GM18868 (cell line): ENCODE results near the gene LCE2B.
"Not testable (repeated sequence)": the region's sequence is repeated elsewhere in the genome, so short reads cannot be mapped to it uniquely, and the experiment has no call there.

Source experiments
- ATAC-seq: cut with Tn5 transposase; IDR thresholded peaks from one replicate; pipeline ENCODE4 v1.9.1; 2021; ENCODE audit warnings: mild to moderate bottlenecking, moderate library complexity; ENCODE audit not compliant: unreplicated experiment

Gene LCE2B

DNA sequence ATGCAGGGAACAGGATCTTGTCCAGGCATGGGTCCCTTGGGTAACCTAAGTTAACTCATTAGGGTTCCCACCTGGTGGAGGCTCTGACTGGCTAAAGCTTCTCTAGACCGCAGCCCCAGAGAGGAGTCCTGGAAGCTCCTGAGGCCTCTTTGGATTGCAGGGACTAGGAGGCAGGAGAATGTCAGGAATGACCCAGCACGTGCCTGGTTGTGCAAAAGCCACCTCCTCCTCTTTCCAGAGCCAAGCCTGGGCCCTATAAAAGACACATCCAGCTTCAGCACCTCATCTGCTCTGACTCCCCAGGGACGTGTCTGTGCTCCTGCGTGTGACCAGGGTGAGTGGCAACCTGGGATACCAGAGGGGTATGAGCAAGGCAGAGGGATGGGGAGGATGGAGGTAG is at the start of gene LCE2B:
TSS of gene LCE2B (plus strand) at position 301 of the 400 bp plus-strand sequence. CDS start 721 bp downstream, outside the sequence.
- not testable (repeated sequence) for ATAC-seq

DNA sequence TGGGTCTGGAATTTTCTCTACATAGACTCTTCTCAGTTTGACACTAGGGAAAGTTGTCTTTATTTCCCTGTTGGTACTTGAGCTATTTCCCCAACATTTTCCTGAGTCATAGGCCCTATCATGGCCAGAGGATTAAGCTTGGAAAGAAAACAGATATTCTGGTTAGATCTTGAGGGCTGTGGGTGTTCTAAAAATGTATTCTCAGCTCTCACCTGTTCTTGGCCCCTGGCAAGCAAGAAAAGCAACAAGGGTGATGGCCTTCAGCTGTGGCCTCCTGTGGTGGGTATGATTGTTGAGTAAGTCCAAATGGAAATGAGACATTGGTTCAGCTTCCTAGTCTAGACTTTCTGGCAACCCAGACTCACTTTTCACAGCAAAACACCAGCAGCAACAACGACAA is 45.6 kb upstream of the LCE2B start:
- no peak for ATAC-seq

DNA sequence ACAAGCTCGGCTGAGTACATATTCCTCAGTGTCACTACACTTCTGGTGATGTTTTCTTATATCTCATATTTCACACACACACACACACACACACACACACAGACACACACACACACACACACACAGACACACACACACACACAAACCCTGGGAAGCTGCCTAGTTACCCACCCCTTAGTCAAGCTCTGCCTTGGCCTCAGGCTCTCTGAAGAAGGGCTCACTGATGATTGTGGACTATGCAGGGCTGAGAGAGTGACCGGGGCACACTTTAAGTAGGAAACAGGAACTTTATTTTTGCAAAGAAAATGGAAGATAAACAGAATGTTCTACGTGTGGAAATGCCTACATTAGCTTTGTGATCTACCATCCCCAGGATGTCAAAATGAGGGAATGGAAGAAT is 42.0 kb upstream of the LCE2B start:
- no peak for ATAC-seq

- no peak for ATAC-seq
These were observed 40.8 kb upstream of the LCE2B start for GRCh38 chr1:152645146-152645545.

DNA sequence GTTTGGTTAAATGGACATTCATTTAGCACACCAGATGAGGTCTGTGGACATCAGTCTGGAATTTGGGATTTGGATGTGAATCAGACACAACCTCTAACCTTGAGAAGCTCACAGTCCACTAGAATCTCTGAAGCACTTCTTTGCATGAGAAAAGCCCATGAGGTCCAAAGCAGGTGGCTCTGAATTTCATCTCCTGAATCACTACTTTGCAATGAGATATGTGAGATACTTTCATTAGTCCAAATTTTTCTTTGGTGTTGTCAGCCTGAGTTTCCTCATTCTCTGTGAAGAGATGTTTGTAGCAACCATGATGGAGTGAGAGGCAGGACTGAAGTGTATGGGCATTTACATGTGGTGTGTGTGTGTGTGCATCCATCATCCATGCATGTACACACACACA is 39.3 kb upstream of the LCE2B start:
- ATAC-seq, result no peak

DNA sequence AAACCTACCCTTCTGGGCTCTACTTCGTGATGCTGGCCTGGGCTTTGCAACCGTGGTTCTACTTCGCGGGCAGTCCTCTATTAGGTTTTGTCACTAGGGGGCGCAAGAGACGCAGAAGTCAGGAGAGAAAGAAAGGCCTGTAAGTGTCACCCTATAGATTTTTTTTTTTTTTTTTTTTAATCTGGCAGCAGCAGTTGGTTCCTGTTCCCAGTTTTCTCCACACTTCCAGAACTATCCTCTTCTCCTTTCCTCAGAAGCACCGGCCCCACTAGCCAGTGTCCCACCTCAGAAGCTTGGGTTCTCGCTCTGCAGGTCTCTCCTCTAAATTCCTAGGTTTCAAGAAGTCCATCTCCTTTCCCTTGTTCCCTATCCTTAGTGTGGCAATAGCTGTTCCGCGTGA is 31.8 kb upstream of the LCE2B start:
- ATAC-seq, result no peak

DNA sequence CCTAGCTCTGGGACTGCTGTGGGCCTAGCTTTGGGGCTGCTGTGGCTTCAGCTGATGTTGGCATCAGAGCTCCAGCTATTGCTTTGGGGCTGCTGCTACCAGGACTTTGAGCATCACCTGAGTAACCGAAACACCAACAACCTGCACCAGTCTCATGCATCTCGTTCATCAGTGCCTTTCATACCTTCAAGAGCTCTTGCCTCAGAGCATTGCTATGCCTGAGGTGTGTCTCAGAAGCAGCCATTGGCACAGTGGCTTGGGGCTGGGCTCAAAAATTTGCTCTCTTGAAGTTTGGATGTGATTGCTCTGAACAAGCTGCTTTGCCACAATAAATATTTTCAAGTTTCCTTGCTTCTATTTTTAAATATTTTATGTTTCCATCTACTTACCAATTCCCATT is 29.5 kb upstream of the LCE2B start:
- no peak for ATAC-seq

- ATAC-seq, result no peak
These were observed 28.2 kb upstream of the LCE2B start for GRCh38 chr1:152657677-152658076.

DNA sequence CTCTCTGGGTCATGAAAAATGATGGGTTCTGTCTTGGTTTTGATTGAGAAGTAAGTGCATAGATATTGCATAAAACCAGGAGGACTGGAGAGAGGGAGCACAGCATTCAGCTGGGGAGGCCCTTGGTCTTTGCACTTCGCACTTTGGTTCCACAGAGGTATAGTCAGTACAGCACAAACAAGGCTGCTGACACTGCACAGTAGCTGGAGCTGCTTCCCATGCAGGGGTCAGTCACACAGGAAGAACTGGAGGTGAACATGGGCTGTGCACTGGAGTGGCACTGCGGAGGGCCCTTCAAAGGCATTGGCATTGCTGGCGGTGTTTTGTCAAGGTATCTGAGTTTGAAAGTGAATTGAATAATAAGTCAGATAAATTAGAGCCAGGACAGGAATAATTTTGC is 27.3 kb upstream of the LCE2B start:
- ATAC-seq, result no peak

GRCh38 chr1:152663098-152663497 is 22.8 kb upstream of the LCE2B start, which contains the start of gene LCE2D:
Gene LCE2D (plus strand): TSS chr1:152663380. CDS start chr1:152664106, 726 bp downstream.
- ATAC-seq, result no peak

DNA sequence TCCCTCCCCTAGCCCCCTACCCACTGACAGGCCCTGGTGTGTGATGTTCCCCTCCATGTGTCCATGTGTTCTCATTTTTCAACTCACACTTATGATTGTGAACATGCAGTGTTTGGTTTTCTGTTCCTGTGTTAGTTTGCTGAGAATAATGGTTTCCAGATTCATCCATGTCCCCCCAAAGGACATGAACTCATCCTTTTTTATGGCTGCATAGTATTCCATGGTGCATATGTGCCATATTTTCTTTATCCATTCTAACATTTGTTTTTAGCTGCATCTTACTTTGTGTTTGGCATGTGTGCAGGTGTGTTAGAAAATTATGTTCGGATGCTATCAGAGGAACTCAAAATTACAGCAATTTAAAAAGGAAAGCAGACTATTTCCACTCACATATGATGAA is 19.8 kb upstream of the LCE2B start:
- ATAC-seq, result not testable (repeated sequence)

DNA sequence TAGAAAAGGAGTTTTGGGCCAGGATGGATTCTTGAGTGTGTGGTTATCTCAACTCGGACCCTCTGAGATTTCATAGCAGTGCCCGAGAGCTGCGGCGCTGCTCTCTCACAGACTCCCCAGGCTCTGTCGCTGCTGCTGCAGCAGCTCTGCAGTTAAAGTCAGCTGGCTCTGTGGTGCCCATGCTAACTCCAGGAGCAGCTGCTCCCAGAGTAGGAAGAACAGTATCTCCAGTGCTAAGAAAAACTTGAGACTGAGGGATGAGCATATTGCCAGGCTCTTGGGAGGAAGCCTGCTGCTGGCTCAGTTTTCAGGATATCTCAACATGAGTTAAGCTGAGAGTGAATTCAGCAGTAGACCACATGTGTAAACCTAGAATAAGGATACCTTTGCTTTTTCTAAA is 18.3 kb upstream of the LCE2B start:
- ATAC-seq, result no peak

GRCh38 chr1:152673016-152673415 is 12.9 kb upstream of the LCE2B start:
- ATAC-seq, result no peak

- ATAC-seq, result not testable (repeated sequence)
These were observed 10.9 kb upstream of the LCE2B start, which contains the start of gene LCE2C for GRCh38 chr1:152674983-152675382. Gene LCE2C (plus strand): TSS chr1:152675279. CDS start chr1:152676016, 737 bp downstream.

- no peak for ATAC-seq
These were observed 6.5 kb upstream of the LCE2B start for GRCh38 chr1:152679459-152679858.

GRCh38 chr1:152681616-152682015 is 4.3 kb upstream of the LCE2B start:
- ATAC-seq, result no peak

DNA sequence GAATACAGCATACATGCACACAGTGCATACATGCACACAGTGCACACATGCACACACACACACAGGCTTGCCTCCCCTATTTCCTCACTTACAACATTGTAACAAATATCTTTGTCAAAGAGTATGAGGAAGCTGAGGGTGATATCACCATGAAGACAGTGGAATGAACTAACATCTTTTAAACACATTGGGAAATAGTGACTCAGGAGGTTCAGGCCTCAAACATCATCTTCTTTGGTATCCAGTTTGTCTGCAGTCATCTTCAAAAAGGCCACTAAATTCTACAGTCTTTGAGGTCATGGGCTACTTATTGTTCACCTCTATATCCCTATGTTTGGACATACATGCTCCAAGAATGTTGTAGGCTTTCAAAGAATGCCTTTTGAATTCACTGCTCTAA is 2.1 kb upstream of the LCE2B start:
- no peak for ATAC-seq

DNA sequence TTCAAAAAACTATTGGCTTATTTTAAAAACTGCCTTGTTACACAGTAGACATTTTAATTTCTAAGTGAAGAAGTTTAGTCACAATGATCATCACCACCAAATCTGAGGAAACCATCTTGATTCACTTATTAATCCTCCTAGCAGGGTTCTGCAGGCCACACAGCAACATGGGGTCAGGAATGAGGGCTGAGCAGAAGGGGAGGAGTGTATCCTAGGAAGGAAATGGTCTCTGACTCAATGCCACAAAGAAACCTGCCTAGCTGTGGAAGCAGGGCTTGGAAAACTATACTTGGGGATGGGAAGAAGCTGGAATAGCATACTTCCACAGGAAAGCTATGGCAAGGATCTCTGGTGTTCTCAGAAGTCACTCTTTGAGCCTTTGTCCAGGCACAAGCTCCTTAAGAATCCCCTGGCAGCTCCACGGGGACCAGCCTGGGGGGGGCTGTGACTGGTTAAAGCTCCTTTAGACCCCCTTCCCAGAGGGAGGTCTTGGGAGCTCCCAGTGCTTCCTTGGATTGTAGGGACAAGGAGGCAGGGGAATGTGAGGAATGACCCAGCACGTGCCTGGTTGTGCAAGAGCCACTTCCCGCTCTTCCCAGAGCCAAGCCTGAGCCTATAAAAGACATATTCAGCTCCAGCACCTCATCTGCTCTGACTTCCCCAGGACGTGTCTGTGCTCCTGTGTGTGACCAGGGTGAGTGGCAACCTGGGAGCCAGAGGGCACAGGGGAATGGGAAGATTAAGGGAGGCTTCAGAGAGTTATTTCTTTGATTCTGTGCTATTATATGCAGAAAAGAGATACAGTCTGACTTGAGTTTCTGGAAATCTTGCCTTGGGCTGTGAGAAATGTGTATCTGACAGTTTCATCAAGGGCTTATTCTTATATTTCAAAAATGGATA is 12.0 kb downstream of the LCE2B start, which contains the start of gene LCE2A:
TSS of gene LCE2A (plus strand) at position 645 of the 900 bp plus-strand sequence. CDS start 557 bp downstream, outside the sequence.
- no peak for ATAC-seq

DNA sequence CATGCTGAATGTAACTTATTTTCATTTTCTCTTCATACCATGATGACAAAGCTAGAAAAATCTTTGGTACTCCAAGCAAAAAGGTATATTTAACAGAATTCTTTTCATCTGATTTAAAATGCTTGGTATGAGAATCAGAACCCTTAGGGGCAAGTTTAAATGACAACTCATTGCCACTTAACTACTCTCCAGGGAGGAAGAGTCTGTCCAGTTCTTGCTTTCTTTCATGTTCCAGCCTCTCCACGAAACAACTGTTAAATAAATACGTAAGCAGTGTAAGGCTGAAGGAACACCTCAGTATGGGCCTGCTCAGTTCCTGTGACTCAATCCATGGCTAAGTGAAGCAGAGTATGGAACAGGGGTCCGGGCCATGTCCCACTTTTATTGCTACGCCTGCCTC is 13.8 kb downstream of the LCE2B start:
- ATAC-seq, result no peak

GRCh38 chr1:152707860-152708259 is 21.9 kb downstream of the LCE2B start, which contains the start of gene LCE4A:
Gene LCE4A (plus strand): TSS chr1:152708160. CDS start chr1:152709076, 916 bp downstream.
- ATAC-seq, result no peak

GRCh38 chr1:152718238-152718637 is 32.3 kb downstream of the LCE2B start:
- no peak for ATAC-seq

DNA sequence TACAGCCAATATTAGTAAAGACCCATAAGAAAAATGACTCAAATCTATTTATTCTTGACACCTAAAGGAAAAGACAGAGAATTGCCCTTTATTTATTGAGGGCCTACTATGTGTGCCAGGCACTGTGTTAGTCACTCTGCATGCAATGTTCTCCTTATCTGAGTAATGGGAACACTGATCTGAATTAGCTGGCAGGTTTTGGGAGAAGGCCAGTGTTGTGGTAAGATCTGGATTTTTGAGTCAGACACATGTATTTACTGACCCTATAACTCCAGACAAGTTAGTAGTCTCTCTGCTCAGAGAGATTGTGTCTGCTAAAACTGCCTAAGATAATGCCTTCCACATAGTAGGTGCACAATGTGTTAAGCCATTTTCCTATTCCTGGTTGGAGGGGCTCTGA is 39.3 kb downstream of the LCE2B start:
- no peak for ATAC-seq
